ENCODE results near the gene LRP1B.

DNA sequence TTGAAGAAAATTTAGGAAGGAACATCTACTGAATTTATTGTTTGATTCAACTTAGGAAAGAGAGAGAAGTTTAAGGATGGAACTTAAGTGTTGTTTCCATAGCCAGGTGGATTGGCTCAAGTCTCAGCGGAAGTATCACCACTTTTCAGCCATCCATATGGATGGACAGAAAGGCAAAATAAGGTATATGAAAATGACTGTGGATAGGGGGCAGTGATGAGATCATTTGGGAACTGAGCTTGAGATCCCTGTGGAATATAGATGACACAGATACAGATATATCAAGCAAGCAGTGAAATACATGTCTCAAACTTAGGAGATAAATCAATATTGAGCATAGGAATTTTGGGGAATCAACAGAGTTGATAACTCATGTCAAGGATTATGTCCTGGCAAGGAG, 1887.9 kb downstream of the LRP1B start:
- TF ChIP-seq MAFK (IDR thresholded peaks at IDR 0.05; ENCODE audit: low read depth, low read length) = no peak
- TF ChIP-seq, protein P1, sequence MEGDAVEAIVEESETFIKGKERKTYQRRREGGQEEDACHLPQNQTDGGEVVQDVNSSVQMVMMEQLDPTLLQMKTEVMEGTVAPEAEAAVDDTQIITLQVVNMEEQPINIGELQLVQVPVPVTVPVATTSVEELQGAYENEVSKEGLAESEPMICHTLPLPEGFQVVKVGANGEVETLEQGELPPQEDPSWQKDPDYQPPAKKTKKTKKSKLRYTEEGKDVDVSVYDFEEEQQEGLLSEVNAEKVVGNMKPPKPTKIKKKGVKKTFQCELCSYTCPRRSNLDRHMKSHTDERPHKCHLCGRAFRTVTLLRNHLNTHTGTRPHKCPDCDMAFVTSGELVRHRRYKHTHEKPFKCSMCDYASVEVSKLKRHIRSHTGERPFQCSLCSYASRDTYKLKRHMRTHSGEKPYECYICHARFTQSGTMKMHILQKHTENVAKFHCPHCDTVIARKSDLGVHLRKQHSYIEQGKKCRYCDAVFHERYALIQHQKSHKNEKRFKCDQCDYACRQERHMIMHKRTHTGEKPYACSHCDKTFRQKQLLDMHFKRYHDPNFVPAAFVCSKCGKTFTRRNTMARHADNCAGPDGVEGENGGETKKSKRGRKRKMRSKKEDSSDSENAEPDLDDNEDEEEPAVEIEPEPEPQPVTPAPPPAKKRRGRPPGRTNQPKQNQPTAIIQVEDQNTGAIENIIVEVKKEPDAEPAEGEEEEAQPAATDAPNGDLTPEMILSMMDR (IDR thresholded peaks at IDR 0.05; ENCODE audit: control extremely low read depth in 1 of 3, insufficient read depth in 1 of 3, low read depth in 1 of 3, low read length in 3 of 3) = peak in 2 of 3 experiments; percentile 5 to 49; a peak in 2 of 4 replicates
- no peak for TF ChIP-seq EP300 (IDR thresholded peaks at IDR 0.05; ENCODE audit: borderline replicate concordance in 1 of 2, low read depth in 2 of 2, low read length in 2 of 2)
- TF ChIP-seq EZH2 (IDR thresholded peaks at IDR 0.05; ENCODE audit: low read depth, low read length, severe bottlenecking) = no peak
- TF ChIP-seq POLR2A (IDR thresholded peaks at IDR 0.05; ENCODE audit: control extremely low read depth in 1 of 2, low read depth in 2 of 2, low read length in 2 of 2) = no peak

Measured in H1 (cell line).